Stimulated activated CD8-positive, alpha-beta memory T cell treated with anti-CD3 and anti-CD28 coated beads, Interleukin-2, amount 100 ng/mL, for 48 hours (primary cell): ENCODE data around the gene ALKBH5.

Source experiments
- DNase-seq, 2 donors: peaks; one replicate each; pipeline ENCODE4 v3.0.0-alpha.2; 2020; ENCODE audit warnings: low read depth in 2 of 2

The ALKBH5 gene

DNA sequence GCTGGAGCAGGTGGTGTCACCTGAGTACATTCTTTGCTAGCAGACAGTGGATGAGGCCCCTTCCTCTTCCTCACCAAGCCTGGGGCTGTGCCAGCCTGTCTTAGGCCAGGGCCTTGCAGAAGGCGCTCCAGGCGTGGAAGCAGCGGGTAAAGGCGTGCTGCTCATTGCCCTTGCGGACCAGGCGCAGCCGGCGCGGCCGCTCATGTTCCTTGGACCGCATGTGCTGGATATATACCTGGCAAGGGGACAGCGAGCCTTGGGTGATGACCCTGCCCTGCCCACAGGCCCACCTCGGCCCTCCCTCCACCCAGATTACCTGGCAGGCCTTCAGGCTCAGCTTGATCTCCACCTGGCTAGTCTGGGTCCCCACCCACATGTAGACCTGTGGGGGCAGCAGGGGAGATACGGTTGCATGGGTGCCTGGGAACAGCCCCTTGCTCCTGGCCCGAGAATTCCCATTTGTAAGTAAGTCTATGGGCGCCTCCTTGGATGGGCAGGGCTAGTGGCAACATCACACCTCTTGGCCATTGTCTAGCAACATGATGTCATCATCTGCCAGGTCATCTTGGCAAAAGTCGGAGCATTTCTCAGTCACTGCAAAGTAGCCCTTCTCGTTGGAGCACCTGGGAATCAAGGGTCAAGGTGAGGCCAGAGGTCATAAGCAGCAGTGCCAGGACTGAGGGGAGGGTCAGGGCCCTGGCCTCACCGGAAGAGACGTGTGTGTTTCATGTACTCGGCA, 61.6 kb downstream of the ALKBH5 start:
- no peak for DNase-seq

DNA sequence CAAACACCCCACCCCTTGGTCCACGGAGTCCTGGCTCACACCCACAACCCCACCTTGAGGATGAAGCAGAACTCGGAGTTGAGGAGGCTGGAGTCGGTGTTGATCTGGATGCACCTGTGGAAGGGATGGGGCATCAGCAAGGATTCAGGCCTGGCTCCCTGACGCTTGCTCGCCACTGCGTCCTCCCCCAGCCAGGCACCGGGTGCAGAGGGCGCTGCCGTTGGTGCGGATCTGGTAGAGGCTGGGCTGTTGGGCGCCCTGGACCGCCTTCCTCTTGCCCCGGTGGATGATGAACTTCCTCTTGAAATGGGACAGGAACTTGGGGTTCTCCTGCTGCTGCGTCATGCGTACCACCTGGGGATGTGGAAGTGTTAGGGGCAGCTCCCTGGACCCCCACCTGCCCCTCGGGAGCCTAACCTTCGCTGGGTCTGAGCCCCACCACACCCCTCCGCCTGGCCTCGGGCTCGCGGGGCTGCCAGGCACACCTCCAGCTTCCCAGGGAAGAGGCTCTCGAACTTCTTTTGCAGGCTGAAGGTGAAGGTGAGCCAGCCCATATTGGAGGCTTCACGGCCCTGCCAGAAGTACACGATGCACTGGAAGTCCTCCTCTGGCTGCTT, 62.6 kb downstream of the ALKBH5 start:
- DNase-seq, result no peak

DNA sequence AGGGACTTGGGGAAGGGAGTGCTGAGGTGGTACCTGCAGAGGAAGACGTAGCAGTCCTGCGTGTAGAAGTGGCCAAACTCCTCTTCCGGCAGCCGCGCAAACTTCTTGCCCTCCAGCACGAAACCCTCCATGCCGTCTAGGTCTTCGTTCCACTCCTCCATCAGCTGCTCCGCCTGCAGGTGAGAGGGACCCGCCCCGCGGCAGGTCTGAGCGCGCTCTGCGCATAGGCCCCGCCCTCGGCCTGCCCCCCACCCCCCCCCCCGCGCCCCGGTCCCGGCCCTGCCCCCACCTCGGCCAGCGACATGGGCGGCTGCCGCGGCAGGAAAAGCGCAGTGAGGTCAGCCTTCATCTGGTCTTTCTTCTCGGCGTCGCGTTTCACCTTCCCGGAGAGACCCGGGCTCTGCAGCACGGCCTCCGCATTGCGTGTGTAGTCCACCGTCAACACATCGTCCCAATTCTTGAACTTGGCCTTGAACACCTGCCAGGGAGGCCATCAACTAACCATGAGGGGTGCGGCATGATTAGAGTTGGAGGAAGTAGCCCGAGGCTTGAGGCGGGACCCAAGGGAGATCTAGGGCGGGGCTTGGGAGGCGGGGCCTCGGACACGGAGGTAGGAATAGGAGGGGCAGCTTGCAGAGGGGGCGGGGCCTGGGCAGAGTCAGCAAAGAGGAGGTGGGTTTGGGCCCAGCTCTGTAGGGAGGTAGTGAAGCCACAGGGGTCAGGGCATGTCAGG, 63.4 kb downstream of the ALKBH5 start:
- DNase-seq, result peak; percentile 55 to 60

DNA sequence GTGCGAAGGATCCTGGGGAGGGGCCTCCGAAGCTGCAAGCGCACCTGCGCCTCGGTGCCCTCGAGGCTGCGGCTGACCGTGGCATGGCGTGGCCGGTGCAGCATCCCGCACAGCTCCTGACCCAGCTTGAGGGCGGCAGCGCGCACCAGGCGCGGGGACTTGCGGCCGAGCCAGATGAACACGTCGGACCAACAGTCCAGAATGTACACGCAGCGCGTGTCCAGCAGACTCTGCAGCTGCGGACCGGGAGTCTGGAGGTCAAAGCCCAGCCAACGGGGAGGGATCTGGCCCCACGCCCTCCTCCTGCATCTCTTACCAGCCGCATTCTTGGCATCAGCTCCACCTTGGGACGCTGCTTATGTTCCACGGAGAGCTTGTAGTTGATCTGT, 64.0 kb downstream of the ALKBH5 start:
- no peak for DNase-seq

DNA sequence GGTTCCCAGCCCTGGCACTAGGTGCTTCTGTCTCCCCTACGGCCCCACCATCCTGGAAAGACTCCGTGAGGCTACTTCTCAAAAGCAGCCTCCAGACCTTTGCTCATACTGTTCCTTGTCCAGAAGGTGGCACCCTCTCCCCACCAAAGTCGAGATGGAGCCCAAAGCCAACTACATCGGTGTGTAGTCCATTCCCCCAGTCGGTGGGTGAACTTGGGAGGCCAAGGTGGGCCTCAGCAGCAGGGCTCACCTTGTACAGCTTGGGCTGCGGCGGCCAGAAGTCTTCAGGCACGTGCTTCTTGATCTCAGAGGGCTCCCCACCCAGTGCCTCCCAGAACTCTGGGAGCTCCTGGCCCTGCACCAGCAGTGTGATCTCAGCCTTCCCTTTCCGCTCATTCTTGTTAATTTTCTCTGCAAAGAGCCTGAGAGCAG, 64.7 kb downstream of the ALKBH5 start:
- DNase-seq, result peak in 1 of 2 donors; percentile 36

DNA sequence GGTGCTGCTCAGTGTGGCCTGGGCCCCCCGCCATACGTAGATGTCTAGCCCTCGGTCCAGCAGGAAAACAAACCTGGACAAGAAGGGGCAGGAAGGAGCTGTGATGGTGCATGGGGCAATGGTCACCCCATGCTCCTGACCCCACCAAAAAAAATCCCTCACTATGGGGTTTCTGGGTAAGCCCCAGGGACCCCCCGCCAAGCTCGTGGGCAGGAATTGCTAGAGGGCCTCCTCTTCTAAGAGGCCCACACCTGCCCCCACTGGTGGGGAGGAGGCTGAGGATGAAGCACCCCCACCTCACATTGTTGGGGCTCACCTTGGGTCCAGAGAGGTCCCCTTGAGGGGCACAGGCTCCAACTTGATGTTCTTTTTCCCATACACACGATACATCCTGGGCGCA, 65.2 kb downstream of the ALKBH5 start:
- no peak for DNase-seq

DNA sequence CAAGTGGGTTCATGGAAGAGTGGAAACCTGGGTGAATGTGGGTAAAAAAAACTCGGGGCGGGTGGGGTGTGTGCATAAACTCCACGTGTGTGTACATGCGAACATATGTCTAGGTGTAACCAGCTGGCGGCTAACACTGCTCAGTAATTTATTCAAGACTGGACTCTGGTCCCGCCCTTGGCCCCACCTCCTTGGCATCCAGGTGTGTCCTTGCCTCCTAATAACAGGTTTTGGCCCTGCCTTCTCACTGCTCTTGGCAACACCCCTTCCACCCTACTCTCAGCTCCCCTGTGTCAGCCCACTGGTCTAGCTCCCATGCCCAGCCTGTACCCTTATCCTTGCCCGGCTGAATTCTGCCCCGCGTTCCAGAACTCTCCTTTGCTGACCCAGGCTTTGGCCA, 66.6 kb downstream of the ALKBH5 start:
- DNase-seq, result no peak

DNA sequence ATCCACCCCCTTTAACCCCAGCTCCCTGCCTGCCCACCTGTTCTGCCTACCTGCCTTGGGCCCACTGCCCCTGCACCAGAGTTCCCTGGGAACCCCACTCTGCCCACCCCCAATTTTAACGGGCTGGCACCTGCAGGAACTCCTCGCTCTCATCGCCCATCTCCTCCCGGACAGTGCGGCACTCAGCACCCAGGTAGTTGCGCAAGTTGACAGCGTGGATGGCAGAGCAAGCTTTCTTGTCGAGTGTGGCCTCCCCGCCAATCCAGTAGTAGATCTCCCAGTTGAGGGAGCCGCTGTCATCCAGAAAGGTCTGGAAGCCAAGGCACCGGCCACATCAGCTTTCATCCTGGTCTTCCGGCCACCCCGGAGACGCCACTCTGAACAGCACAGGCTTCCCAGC, 67.1 kb downstream of the ALKBH5 start:
- DNase-seq, result no peak

DNA sequence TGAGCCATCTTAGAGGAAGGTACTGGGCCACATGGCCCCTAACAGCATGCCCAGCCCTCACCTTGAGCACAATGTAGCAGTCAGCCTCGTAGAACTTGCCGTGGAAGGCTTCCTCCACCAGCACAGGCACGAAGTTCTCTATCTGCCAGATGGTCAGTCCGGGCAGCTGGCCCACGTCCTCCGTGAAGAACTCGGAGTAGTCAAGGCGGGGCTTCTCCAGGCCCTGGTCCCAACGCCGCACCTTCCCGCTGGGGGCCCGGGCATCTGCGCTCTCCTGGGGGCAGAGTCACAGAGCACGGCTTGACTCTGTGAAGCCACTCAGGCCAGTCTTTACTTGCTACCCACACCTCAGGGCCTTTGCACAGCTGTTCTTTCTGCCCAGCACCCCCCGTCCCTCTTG, 67.6 kb downstream of the ALKBH5 start:
- DNase-seq, result no peak

DNA sequence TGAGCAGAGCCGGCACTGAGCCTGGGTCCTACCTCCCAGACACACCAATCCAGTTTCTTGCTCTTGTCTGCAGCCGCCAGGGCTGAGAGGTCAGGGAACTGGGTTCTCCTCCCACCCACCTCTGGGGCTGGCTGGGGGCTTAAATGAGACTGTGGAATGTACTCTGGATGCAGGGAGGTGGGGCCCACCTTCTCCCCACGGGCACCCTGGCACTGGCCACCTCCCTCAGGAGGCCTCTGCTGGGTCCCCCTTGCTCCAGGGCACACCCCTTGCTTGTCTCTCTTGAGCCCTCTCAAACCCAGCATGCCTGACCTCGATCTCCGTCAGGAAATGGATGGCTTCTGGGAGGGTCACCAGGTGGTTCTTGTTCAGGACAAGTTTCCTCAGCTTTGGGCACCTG, 68.5 kb downstream of the ALKBH5 start:
- no peak for DNase-seq

DNA sequence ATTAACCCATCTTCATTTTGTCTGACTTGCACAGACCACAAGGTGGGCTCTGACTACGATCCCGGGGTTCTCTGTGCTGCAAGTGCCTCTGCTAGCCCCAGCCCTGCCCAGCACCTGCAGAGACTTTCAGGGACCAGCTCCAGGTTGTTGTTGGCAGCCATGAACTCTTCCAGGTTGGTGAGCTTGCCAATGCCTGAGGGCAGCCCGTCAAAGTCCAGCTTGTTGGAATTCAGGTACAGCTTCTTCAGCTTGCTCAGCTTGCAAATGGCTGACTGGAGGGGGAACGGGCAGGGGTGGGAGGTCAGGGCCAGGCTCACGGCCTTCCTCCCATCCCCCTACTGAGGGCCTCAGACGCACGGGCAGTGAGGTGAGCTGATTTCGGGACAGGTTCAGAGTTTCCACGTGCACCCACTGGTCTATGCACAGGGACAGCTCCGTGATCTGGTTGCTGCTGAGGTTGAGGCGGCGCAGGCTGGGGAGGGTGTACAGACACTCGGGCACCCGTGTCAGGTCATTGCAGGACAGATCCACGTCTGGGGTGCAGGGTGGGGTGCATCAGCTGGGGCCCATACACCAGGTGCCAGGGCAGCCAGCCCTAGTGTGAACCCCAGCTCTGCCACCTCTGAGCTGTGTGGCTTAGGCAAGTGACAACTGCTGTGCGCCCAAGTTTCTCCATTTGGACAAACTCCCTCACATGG, 69.7 kb downstream of the ALKBH5 start:
- DNase-seq, result no peak

DNA sequence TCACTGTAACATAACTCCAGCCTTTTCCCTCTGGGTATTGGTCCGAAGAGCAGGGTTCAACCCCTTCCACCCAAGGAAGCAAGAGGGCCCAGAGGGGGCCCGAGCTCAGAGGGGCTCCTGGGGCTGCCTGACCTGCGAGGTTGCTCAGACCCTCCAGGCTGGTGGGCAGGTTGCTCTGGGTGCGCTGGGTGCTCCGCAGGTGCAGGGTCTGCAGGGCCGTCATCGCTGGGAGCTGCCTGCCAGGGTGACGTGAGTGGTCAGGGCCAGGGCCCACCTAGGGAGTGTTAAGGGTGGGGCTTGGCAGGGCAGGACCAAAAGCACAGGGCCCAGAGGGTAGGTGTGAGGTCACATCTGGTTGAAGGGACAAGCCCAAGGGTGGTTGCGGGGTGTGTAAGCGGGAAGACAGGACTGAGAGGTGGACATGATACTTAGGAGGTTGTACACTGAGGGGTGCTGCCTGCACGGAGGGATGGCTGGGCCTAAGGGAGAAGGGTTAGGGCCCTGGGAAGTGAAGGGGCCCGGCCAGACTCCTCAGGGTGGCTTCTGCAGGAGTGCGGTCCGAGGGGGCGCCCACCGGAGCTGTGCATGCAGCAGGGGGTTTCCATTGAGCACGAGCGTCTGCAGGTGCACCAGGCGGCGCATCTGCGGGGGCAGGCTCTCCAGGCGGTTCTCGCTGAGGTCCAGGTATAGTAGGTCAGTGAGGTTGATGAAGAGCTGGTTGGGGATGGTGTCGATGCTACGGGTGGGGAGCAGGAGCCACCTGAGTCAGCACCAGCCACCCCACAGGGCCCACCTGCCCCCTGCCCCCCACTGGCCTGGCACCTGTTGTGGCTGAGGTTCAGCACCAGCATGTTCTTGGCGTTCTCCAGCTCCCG, 70.6 kb downstream of the ALKBH5 start:
- DNase-seq, result no peak

DNA sequence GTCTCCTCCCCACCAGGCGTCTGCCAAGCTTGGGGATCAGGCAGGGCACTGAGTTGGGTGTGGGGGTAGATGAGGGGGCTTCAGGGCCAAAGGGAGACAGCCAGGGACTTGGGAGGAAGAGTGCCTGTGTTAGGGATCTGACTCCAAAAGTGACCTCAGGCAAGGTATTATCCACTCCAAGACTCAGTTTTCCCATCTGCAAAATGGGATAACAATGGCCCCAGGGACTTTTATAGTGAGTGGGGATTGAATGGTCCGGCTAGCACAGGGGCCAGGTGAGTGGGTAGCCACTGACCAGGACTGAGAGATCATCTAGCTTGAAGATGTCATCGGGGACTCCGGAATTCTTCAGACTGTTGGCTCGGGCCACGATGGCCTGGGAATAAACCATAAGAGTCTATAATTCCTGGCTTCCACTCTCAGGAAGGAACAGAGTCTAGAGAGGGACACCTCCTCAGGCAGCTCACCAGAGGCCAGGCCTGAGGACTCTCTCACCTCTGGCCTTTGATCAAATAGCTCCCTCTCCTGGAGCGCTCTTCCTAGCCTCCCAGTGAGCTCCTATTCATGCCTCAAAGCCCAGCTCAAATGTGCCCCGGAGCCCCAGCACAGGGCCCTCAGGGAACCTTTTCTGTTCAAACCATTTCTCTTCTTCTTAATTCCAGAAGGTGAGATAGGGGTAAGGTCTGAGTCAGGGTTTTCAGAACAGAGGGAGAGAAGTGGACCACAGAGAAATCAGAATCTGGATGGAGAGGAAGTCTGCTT, 71.4 kb downstream of the ALKBH5 start:
- no peak for DNase-seq

DNA sequence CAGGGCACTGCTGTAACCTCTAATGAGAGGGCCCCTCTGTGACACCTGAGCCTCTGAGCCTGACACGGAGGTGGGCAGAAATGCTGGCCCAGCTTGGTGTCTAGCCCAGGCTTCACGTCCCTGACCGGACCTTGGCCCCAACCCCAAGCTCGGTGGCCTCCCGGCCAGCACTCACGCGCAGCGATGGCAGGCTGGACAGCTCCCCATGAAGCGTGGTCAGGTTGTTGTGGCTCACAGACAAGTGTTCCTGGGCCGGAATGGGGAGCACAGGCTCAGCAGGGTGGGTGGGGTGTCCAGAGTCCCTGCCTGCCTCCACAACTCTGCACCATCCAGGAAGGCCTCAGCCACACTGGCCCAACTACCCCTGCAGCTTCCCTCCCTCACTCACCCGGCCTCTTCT, 72.7 kb downstream of the ALKBH5 start:
- DNase-seq, result no peak

DNA sequence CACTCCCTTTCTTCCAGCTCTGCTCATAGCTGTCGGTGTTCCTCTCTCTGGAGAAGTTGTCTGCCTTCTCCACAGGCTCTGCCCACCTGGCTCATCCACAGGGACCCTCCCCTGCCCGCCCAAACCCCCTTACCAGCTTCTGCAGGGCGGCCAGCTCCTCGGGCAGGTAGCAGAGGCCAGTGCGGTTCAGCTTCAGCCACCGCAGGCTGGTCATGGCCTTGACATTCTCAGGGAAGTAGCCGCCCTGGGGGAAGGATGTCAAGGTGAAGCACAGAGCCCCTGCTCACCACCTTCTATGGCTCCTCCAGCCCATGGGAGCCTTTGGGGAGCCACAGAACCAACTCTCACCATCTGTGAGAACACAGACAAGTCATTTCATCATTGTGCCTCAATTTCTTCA, 73.1 kb downstream of the ALKBH5 start:
- DNase-seq, result no peak

DNA sequence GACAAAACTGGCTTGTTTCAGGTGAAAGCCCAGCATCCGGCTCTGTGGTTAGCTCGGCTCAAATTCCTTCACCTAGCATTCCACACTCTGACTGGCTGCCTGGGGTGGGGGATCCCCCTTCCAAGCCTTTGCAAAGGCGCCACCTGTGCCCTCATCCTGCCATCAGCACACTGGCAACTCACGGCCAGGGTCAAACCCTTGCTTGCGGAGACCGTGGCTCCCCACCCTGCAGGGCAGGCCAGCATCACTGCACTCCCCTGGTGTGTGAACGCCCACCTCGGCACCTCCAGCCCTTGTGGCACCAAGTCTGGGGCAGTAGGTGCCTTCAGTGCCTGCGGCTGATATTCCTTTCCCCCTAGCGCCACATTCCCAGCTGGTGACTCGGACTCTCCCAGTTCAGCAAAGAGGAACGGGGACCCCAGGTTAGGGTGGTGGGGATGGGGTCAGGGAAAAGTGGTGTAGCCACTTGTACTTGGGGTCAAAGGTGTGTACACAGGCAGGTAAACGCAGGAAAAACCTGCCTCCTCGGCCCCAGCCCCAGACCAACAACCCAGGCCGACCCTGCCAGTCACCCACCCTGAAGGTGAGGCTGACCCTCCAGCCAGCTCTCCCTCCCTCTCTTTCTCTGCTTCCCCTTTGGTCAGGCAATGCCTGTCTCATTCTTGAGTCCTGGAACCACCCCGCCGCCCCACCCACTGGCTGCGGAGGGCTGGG, 73.8 kb downstream of the ALKBH5 start:
- DNase-seq, result peak; percentile 14 to 23

DNA sequence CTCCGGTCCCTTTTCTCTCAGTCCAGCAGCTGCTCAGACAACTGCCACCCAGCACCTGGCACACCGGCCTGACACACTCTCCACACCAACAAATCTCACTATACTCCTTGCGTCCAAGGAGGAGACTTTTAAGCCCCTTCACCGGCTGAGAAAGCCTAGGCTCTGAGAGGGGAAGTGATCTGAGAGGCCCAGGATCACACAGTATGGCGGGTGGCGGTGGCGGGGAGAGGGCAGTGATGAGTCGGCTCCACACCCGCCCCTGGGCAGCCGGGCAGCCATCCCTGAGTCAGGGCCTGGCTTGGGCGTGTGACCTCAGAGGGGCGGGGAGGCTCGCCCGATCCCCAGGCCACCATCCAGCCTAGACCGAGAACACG, 74.3 kb downstream of the ALKBH5 start:
- peak; percentile 32 to 55 for DNase-seq

DNA sequence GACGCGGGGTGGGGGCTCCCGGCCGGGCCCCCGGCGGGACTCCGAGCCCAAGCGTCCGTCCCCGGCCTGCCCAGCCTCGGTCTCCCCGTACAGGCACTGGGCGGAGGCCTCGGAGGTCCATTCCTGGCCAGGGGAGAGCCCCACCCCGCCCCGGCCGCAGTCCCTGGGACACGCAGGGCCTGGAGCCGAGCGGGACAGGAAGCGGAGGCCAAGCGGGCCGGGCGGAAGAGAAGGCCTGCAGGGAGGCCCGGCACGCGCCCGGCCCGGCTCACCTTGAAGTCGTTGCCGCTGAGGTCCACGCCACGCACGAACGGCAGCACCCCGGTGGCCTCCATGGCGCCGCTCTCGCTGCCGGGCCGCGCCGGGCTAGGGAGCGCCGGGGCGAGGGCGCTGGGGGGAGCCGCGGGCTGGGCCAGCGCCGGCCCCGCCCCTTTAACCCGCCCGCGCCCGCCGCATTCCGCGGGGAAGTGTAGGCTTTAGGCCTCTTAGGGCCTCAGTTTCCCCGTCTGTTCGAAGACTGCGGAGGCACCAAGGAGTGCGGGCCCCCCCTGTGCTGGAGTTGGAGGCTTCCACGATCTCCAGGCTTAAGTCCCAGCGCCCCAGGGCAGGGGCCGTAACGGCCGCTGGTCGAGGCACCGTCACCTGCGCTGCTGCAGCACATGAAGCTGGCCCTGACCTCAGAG, 74.9 kb downstream of the ALKBH5 start, which contains the start of gene FLII:
Gene FLII (minus strand): TSS at position 383 of the 683 bp plus-strand sequence. CDS start 48 bp downstream, at position 335.
- peak; percentile 28 to 44 for DNase-seq
